Erythroblast (primary cell): ENCODE data around the gene ODR4.

ENCODE experiments used
- DNase-seq, 2 experiments: peaks; one replicate each; lab custom pipeline; 2025; lab: John Stamatoyannopoulos, UW
- GATA1 ChIP-seq: IDR thresholded peaks from 2 replicates; pipeline ENCODE4 v1.6.1; 2011; ENCODE audit warnings: low read depth, mild to moderate bottlenecking, control low read depth, low read length, moderate library complexity
- POLR2A ChIP-seq: IDR thresholded peaks from 2 replicates; pipeline ENCODE4 v1.6.1; 2011; ENCODE audit warnings: mild to moderate bottlenecking, low read length

The ODR4 gene

DNA sequence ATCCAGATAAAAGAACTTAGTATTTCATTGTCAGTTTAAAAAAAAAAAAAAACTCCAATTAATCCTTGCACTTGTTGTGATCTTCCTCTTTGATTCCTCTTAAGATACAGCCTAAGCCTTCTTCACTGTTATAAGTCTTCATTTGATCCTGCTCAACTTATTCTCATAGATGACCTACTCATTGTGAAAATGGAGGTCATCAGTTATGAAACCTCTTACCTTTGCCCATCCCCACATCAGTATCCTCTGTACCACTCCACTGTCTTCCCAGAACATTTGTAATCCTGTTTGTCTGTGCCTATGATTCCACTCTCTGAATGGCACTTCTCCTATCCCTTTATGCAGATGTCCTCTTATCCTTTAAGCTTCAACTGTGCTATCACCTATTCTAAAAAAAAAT, 28.0 kb downstream of the ODR4 start:
- TF ChIP-seq GATA1 (no peak), POLR2A (no peak)

DNA sequence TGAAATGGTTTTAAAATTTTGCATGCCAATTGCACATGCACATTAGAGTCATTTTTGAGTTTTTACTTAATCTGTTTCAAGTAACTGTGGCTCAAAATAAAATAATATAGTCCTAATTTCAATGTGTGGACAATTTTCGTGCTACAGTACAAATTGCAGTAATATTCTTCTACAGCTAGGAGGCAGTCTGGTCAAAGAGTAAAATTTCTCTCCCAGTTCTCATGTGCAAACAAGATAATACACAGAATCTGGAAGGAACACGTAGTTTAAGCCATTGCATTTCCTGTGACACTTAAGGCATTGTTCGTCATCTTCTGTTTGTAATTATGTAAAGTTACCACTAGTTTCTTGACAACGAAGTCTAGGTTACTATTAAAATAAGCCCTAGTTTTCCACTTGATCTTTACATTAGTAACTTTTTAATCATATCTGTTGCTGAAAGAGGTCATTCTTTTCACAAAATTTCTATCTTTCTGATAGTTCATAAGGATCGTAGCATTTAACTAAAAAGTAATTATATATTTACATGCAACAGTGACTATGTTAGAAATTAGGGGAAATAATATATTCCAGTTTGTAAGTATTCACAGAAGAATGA, 28.9 kb downstream of the ODR4 start:
- no peak for TF ChIP-seq POLR2A
- TF ChIP-seq GATA1 = no peak

More for the DNA sequence above, 28.0 kb downstream of the ODR4 start:
- DNase-seq = no peak

DNA sequence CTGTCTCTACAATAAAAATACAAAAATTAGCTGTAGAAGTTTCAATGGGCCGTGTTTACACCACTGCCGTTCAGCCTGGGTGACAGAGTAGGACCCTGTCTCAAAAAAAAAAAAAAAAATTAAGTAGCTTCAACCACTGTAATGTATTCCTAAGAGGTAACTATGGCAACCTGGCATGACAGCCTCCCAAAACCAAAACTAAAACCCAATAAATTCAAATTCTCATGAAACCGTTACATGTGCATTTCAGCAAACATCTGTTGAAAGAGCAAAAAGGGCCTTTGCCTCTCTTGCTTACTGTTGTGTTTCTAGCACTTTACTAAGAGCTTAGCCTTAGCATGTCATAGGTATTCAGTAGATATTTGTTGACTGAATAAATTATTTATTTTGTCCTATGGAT, 33.5 kb downstream of the ODR4 start:
- DNase-seq = no peak
- TF ChIP-seq GATA1 (no peak), POLR2A (no peak)

More for the DNA sequence above, 28.9 kb downstream of the ODR4 start:
- peak; percentile 71 for DNase-seq

DNA sequence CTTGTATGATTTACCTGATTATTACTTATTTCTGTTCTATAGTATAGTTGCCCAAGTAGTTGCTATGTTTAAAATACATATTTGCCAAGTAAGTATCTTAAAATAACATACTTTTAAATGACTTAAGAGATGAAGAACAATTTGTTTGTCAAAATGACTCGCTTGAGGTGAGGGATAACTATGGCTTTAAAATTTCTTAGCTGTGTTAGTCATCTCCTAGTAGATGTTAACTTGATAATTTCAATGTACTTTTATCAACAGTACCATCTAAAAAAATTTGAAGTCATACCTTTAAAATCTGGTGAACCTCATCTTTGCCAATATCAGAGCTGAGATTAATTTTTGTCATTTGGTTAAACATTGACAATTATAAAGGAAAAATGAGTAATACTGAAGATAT, 37.7 kb downstream of the ODR4 start:
- TF ChIP-seq GATA1 = no peak
- no peak for DNase-seq

DNA sequence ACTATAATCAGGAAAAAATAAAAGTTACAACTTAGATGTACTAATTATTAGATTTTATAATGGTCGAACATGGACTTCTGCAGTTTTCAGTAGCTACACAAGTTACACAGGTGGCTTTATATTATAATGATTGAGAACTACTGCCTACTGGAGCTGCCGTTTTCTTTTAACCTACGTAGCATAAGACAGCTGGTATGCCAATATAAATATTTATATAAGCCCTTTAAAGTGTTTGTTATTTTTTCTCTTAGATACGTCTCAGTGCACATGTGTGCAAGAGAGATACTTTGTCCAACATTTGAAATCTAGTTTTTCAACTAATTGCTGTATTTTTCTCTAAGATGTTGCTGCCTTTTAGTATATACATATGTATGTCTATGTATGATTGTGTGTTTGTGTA, 42.9 kb downstream of the ODR4 start:
- no peak for DNase-seq
- no peak for TF ChIP-seq POLR2A
- TF ChIP-seq GATA1 = no peak

DNA sequence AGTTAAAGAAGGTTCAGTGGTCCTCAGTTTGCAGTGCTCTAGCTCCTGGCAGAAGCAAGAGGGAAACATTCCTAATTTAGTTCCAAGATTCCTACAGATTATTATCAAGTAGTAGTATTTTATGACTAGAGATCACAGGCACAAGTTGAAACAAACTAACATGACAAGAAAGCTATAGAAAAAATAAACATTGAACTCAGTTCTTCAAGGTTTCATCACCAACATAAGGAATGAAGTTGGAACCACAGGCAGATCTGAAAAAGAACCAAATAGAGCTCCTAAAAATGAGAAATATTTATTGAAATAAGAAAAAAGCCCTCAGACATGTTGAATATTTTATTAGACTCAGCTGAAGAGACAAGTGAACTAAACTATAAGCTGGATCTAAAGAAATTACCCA, 44.7 kb downstream of the ODR4 start:
- DNase-seq = no peak
- no peak for TF ChIP-seq POLR2A
- TF ChIP-seq GATA1 = no peak

DNA sequence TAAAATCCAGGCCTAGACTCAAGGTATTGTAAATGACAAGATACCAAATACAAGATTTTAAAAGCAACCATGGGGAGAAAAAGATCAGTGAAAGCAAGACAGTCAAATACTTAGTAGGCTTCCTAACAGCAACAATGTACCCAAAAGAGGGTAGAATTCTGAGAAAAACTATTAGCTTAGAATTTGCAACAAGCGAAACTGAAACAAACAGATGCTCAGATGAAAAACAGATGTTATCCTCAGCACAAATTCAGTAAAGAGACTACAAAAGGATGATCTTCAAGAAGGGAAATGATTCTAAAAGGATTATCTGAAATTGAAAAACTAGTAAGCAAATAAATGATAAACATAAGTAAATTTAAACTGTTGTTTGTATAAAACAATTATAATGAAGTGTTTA, 45.3 kb downstream of the ODR4 start:
- TF ChIP-seq POLR2A (no peak), GATA1 (no peak)
- no peak for DNase-seq

DNA sequence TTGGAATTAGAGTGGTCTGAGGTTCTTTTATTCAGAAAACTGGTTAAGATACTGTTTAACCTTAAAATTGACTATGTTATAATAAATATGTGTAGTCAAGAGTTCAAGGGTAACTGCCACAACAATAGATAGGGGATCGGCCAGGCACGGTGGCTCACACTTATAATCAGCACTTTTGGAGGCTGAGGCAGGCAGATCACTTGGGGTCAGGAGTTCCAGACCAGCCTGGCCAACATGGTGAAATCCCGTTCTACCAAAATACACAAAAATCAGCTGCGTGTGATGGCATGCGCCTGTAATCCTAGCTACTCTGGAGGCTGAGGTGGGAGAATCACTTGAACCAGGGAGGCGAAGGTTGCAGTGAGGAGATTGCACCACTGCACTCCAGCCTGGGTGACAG, 45.8 kb downstream of the ODR4 start:
- DNase-seq = no peak
- TF ChIP-seq POLR2A (no peak), GATA1 (no peak)

DNA sequence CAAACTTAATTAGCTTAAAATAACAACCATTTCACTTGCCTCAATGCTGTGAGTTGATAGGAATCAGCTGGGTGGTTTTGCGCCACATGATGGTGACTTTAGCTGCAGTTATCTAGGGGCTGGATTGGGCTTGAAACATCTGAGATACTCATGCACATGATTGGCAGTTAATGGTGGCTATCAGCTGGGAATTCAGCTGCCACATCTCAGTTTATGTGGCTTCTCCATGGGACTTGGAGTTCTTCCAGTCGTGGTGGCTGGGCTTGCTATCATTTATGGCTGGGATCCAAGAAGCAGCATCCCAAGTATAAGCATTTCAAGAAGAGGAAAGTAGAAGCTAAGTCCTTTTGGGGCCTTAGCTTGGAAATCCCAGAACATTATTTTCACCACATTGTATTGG, 48.9 kb downstream of the ODR4 start:
- no peak for TF ChIP-seq POLR2A
- no peak for TF ChIP-seq GATA1
- DNase-seq = peak; percentile 29 to 56

DNA sequence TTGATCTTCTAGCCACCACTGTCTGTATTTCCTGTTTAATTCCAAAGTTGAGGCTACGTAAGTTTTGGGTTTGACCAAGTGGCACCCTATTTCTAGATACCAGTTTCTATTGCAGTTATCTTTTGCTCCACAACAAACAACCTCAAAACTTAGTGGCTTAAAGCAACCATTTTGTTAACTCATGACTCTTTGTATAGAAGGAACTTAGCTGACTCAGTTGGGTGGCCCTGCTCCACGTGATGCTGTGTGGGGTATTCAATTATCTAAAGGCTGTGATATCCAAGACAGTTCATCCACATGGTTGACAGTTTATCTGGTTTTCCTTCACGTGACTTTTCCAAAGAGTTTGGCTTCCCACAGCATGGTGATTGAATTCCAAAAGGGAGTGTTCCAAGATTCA, 50.5 kb downstream of the ODR4 start:
- TF ChIP-seq POLR2A (no peak), GATA1 (no peak)
- no peak for DNase-seq

DNA sequence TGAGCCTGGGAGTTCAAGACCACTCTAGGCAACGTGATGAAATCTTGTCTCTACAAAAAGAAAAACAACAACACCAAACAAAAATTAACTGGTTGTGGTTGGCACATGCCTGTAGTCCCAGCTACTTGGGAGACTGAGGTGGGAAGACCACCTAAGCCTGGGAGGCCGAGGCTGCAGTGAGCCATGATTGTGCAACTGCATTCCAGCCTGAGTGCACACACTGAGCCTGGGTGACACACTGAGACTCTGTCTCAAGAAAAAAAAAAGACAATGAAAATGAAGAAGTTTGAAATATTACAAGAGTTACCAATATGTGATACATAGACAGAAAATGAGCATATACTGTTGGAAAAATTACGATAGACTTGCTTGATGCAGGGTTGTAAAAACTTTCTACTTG, 53.4 kb downstream of the ODR4 start:
- TF ChIP-seq POLR2A (no peak), GATA1 (no peak)
- no peak for DNase-seq

DNA sequence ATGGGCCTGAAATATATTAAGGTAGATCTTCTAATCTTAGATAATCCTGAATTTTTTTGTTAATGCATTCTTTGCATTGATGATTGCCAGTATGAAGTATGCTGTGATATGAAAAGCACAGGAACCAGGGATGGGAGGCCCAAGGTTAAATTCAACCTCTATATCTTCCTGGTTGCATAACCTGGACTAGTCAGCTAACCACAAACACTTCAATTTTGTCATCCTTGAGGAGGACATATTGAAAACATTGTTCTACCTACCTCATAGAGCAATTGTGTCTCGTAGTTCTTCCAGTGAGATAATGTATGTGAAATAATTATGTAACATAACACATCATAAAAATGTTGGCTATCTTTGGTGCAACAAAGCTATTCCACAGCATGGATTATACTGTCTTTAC, 59.7 kb downstream of the ODR4 start:
- DNase-seq = no peak
- TF ChIP-seq POLR2A = no peak
- no peak for TF ChIP-seq GATA1

DNA sequence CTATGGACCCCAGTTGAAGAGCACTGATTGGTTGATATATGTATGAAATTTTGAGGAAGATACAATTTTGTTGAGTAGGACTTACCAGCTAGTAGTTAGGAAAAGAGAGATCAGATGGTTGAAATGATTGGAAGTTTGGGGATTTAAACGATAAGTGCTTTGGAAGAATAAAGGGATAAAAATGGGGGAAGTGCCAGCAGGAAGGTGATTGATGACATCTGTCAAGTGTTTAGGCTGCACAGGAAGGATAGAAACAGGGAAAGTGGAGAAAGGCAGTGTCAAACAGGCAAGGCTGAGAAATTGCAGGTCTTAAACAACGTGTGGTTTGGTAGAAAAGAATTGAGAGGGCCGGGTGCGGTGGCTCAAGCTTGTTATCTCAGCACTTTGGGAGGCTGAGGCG, 62.9 kb downstream of the ODR4 start:
- TF ChIP-seq POLR2A = no peak
- TF ChIP-seq GATA1 = no peak
- no peak for DNase-seq

DNA sequence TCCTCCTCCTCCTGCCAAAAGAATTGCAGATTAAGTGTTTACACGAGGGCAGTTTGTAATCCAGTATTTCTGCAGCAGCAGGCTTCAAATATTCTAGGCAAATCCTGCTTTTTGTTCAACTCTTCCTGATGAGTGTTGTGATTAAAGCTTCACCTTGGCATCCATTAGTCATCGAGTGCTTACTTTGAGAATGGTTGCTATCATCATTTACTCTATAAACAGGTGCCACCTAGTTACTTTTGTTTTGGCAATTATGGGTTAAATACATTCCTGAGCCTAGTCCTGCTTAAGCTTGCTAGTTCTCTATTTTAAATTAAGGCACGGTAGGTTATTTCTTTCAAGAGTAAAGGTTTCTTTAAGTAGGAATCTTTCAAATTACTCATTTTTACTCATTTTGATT, 64.9 kb downstream of the ODR4 start:
- TF ChIP-seq GATA1 (no peak), POLR2A (no peak)
- no peak for DNase-seq

DNA sequence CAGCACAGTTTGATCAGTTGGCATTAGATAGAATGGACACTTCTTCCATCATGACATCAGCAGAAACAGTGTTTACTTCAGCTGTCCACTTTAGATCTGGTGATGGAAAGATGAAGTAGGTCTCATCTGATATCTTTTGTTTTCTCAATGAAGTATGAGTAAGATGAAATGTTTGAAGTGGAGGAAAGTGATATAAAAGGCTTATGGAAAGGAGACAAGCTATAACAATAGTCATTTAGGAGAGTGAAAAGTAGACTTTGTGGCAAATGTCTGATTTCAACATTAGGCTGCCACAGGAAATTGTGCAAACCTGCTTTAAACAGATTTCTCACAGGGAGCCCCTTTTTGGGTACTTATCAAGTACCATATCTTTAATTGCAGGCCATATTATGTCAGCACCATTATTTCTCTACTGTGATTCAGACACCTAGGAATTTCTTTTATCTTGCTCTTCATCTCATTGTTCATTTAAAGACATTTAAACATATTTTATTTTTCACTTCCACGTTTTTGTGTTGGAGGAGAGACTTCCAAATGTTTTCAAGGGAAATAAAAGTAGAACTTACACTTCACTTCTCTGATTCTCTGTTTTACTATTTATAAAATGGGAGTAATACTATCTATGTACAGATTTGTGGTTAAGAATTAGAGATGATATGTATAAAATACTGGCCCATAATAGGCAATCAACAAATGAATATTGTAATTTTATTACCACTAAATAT, 67.2 kb downstream of the ODR4 start:
- no peak for TF ChIP-seq GATA1
- peak; percentile 17 for TF ChIP-seq POLR2A
- DNase-seq = peak; percentile 8 to 19
